GM10847 (cell line): ENCODE data around the gene ZBTB24.

ENCODE experiments used
- POLR2A ChIP-seq: IDR thresholded peaks from 2 replicates; pipeline ENCODE4 v1.6.1; 2011; ENCODE audit not compliant: insufficient read length; ENCODE audit errors: extremely low read depth

Gene ZBTB24

GRCh38 chr6:109450801-109451200, 32.2 kb downstream of the ZBTB24 start:
- TF ChIP-seq POLR2A: no peak

GRCh38 chr6:109449795-109450673, 33.0 kb downstream of the ZBTB24 start:
- TF ChIP-seq POLR2A: no peak

- no peak for TF ChIP-seq POLR2A
These were observed 33.8 kb downstream of the ZBTB24 start for GRCh38 chr6:109449064-109449794.

DNA sequence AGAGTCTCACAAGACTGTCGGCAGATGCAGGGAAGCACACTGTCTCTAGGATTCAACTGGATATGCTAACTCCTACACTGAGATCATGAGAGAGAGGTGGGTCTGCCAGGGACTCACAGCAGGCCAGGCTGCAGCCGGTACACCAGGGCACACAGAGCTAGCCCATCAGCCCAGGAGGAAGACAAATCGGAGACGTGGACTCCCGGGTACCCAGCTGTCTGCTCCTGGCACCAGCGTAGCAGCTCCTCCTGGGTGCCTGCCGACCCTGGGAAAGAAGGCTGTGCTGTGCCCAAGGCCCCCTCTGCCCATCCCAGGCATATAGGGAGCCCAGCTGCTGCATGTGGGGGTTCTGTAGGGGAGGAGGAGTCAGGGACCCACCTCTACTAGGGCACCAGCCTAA, 34.4 kb downstream of the ZBTB24 start:
- no peak for TF ChIP-seq POLR2A

GRCh38 chr6:109447878-109448555, 35.0 kb downstream of the ZBTB24 start:
- TF ChIP-seq POLR2A: no peak

DNA sequence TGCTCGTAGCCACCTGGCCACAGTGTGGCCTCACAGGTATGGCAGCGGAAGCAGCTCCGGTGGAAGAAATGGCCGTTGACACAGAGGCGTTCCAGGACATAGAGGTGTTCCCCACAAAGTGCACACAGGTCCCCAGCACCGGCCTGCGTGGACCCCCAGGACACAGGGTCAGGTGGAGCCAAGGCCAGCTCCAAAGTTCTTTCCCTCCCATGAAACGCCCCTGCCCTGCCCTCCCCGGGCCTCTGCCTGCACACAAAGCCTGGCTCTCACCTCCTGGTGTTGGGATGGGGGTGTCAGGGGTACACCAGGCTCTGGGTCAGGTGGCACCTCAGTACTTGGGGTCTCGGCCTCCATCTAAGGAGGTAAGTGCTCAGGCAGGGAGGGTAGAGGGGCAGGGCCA, 35.9 kb downstream of the ZBTB24 start:
- no peak for TF ChIP-seq POLR2A

DNA sequence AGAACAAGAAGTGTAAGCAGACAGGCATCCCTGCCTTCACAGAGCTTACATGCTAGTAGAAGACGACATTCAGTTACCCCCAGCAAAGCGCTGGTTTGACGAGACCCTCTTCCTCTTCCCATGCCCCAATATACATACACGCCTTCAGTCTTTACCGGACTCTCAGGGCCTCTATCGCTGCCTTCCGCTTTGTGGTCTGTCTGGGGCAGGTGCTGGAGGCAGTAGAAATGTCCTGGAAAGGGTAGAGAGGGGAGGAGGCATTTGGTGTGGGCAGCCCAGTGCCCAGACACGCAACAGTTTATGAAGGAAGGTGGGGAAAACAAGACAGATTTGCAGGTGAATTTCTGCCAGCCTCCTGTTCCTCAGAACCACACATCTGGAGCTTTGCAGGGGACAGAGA, 36.5 kb downstream of the ZBTB24 start:
- no peak for TF ChIP-seq POLR2A

DNA sequence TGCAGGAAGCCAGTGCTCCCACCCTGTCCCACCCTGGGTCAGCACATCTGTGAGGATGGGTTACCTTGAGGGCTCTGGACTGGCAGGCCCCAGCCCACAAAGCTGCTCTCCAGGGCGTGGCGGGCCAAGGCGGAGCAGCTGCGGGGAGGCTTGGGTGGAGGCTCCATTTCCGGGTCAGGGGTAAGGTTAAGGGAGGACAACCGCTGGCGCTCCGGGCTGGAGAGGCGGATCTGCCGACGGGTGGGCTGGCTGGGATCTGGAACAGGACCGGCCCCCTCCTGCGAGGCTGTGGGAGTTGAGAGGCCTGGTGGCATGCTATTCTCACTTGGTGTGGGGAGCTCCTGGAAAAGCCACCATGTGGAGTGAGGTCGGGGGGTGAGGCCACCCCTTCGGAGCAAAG, 36.9 kb downstream of the ZBTB24 start:
- TF ChIP-seq POLR2A: no peak

GRCh38 chr6:109445382-109445781, 37.6 kb downstream of the ZBTB24 start:
- no peak for TF ChIP-seq POLR2A

- TF ChIP-seq POLR2A: no peak
These were observed 39.5 kb downstream of the ZBTB24 start for GRCh38 chr6:109443425-109443950.

DNA sequence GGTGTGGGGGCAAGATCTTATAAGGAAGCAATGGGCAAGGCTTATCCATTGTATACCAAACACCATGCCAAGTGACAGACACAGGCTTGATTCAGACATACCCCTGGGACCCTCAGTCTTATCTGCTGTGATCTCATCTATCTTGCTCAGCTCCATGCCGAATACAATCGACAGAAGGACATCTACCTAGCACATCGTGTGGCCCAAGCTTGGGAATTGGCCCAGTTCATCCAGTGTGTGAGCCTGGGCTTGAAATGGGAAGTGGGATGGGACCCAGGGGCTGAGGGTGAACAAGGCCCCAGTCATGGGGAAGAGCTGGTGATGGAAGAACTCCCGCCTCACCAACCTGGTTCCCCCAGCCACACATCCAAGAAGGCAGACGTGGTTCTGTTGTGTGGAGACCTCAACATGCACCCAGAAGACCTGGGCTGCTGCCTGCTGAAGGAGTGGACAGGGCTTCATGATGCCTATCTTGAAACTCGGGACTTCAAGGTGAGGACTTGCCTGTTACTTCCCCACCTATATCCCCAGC, 40.6 kb downstream of the ZBTB24 start:
- TF ChIP-seq POLR2A: no peak

DNA sequence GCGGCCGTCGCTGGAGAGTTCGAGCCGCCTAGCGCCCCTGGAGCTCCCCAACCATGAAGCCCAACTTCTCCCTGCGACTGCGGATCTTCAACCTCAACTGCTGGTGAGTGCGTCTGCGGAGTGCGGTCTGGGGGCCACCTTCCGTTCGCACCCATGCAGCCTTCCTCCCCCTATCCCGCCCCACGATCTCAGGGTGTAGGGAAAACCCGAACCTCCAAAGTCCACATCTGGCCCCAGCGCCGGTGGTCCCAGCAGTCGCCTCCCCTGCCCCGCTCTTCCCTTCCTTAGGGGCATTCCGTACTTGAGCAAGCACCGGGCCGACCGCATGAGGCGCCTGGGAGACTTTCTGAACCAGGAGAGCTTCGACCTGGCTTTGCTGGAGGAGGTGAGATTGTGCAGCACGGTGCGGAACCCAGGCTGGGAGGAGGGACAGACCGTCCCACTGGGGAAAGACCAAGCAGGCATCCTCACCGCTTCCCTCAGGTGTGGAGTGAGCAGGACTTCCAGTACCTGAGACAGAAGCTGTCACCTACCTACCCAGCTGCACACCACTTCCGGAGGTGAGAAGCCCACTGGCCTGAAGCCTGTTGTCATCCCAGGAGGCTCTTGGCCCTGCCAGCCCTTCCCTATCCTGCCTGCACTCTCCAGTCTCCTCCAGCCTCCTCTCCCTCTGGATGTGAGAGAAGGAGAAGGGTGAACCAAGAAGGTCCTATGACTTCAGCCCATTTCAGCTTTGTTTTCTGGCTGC, 41.8 kb downstream of the ZBTB24 start:
- no peak for TF ChIP-seq POLR2A

GRCh38 chr6:109440331-109441068, 42.5 kb downstream of the ZBTB24 start, which contains the start of the genes PPIL6 and SMPD2:
Gene PPIL6, minus strand, starts transcription at chr6:109440628. Its CDS starts 38 bp downstream, at chr6:109440590.
Gene SMPD2, plus strand, starts transcription at chr6:109440724. Its CDS starts 398 bp downstream, at chr6:109441122.
- TF ChIP-seq POLR2A: peak; percentile 40

DNA sequence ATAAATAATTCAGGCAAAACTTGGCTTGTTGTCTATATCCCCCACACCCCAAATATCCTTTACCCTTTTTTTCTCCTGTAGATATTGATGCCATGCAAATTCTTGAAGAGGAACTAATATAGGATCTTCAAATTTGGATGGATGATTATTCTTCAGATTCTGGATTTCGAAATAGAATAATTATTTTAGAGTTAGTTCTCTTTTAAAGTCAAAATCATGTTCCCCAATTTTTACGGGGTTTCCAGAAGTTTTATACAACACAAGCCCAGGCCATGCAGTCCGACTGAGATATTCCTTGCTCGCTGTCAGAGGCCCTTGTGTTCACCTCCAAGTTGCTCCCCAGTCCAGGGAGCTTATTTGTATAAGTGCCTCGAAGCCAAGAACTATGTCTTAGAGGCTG, 47.0 kb downstream of the ZBTB24 start:
- no peak for TF ChIP-seq POLR2A
